ENCODE measurements around the gene ACVR1C. TPM values are rescaled to one million over a fixed set of nuclear protein-coding genes. Genes with fewer than 3 reads are reported as not detected.
A peak's percentile ranks its signal among the peaks of the same experiment; 100 is the strongest.

Gene ACVR1C
- total RNA-seq: 1 to 10 TPM; 2.3 to 3.6 TPM

- peak within 1 kb of the TSS; percentile 96 to 97 for H3K4me3 Mint-ChIP-seq
- peak; percentile 89 to 92 for ATAC-seq (replicated peaks in 1 of 2)
- H3K27me3 Mint-ChIP-seq (ENCODE audit: low read depth): peaks cover 18% of the 10 kb centered on the region
- peaks cover 20% of the 10 kb centered on the region for H3K4me1 Mint-ChIP-seq (ENCODE audit: low read depth)
- peak within 1 kb of the TSS; percentile 87 for H3K27ac Mint-ChIP-seq
- DNase-seq: peak; percentile 74 to 79
- H3K9me3 Mint-ChIP-seq: no peaks in the 10 kb centered on the region
- H3K36me3 Mint-ChIP-seq (ENCODE audit: insufficient read depth in 2 of 2): no peaks in the 10 kb centered on the region
Observed at GRCh38 chr2:157628477-157629415, at the start of gene ACVR1C. Gene ACVR1C (minus strand): TSS chr2:157628864. CDS start chr2:157628644, 220 bp downstream.

- Mint-ChIP-seq H3K36me3 (ENCODE audit: insufficient read depth in 2 of 2) (no peaks in the 10 kb centered on the region), H3K27ac (no peak overlapping the region), H3K9me3 (peaks cover 0 to 3% of the 10 kb centered on the region in 2 donors), H3K4me3 (no peak overlapping the region), H3K4me1 (ENCODE audit: low read depth) (no peaks in the 10 kb centered on the region), H3K27me3 (ENCODE audit: low read depth) (no peaks in the 10 kb centered on the region)
- ATAC-seq (replicated peaks in 1 of 2): no peak
- no peak for DNase-seq
Observed at GRCh38 chr2:157677941-157678340, 49.3 kb upstream of the ACVR1C start.

- H3K36me3 Mint-ChIP-seq (ENCODE audit: insufficient read depth in 2 of 2): no peaks in the 10 kb centered on the region
- H3K27me3 Mint-ChIP-seq (ENCODE audit: low read depth): no peaks in the 10 kb centered on the region
- no peaks in the 10 kb centered on the region for H3K4me1 Mint-ChIP-seq (ENCODE audit: low read depth)
- DNase-seq (no peak), ATAC-seq (replicated peaks in 1 of 2) (no peak)
- H3K9me3 Mint-ChIP-seq: peaks cover 2% of the 10 kb centered on the region in 2 donors
- H3K27ac Mint-ChIP-seq: no peak overlapping the region
- H3K4me3 Mint-ChIP-seq: no peak overlapping the region
Observed at GRCh38 chr2:157672129-157672528, 43.5 kb upstream of the ACVR1C start.

GRCh38 chr2:157662401-157662800, 33.7 kb upstream of the ACVR1C start:
- no peaks in the 10 kb centered on the region for H3K4me1 Mint-ChIP-seq (ENCODE audit: low read depth)
- ATAC-seq (replicated peaks in 1 of 2) (no peak), DNase-seq (no peak)
- H3K27me3 Mint-ChIP-seq (ENCODE audit: low read depth): no peaks in the 10 kb centered on the region
- no peak overlapping the region for H3K4me3 Mint-ChIP-seq
- H3K27ac Mint-ChIP-seq: no peak overlapping the region
- no peaks in the 10 kb centered on the region for H3K9me3 Mint-ChIP-seq
- H3K36me3 Mint-ChIP-seq (ENCODE audit: insufficient read depth in 2 of 2): no peaks in the 10 kb centered on the region

GRCh38 chr2:157661776-157662175, 33.1 kb upstream of the ACVR1C start:
- Mint-ChIP-seq H3K9me3 (no peaks in the 10 kb centered on the region), H3K27ac (no peak overlapping the region), H3K36me3 (ENCODE audit: insufficient read depth in 2 of 2) (no peaks in the 10 kb centered on the region), H3K4me3 (no peak overlapping the region), H3K4me1 (ENCODE audit: low read depth) (no peaks in the 10 kb centered on the region), H3K27me3 (ENCODE audit: low read depth) (no peaks in the 10 kb centered on the region)
- ATAC-seq (replicated peaks in 1 of 2) (no peak), DNase-seq (no peak)

- H3K27me3 Mint-ChIP-seq (ENCODE audit: low read depth): no peaks in the 10 kb centered on the region
- H3K27ac Mint-ChIP-seq: no peak overlapping the region
- no peaks in the 10 kb centered on the region for H3K36me3 Mint-ChIP-seq (ENCODE audit: insufficient read depth in 2 of 2)
- H3K9me3 Mint-ChIP-seq: no peaks in the 10 kb centered on the region
- no peaks in the 10 kb centered on the region for H3K4me1 Mint-ChIP-seq (ENCODE audit: low read depth)
- ATAC-seq (replicated peaks in 1 of 2) (no peak), DNase-seq (no peak)
- no peak overlapping the region for H3K4me3 Mint-ChIP-seq
Observed at GRCh38 chr2:157657858-157658257, 29.2 kb upstream of the ACVR1C start.

GRCh38 chr2:157657101-157657500, 28.4 kb upstream of the ACVR1C start:
- DNase-seq (no peak), ATAC-seq (replicated peaks in 1 of 2) (no peak)
- no peaks in the 10 kb centered on the region for H3K27me3 Mint-ChIP-seq (ENCODE audit: low read depth)
- H3K36me3 Mint-ChIP-seq (ENCODE audit: insufficient read depth in 2 of 2): no peaks in the 10 kb centered on the region
- H3K4me1 Mint-ChIP-seq (ENCODE audit: low read depth): no peaks in the 10 kb centered on the region
- no peak overlapping the region for H3K27ac Mint-ChIP-seq
- no peak overlapping the region for H3K4me3 Mint-ChIP-seq
- H3K9me3 Mint-ChIP-seq: no peaks in the 10 kb centered on the region

GRCh38 chr2:157644776-157645175, 16.1 kb upstream of the ACVR1C start:
- peaks cover 6% of the 10 kb centered on the region for H3K27me3 Mint-ChIP-seq (ENCODE audit: low read depth)
- no peaks in the 10 kb centered on the region for H3K36me3 Mint-ChIP-seq (ENCODE audit: insufficient read depth in 2 of 2)
- H3K27ac Mint-ChIP-seq: no peak overlapping the region
- ATAC-seq (replicated peaks in 1 of 2): no peak
- DNase-seq: no peak
- H3K4me3 Mint-ChIP-seq: no peak overlapping the region
- no peaks in the 10 kb centered on the region for H3K9me3 Mint-ChIP-seq
- H3K4me1 Mint-ChIP-seq (ENCODE audit: low read depth): no peaks in the 10 kb centered on the region

GRCh38 chr2:157631861-157632260, 3.2 kb upstream of the ACVR1C start:
- H3K27ac Mint-ChIP-seq: no peak overlapping the region
- peaks cover 29% of the 10 kb centered on the region for H3K27me3 Mint-ChIP-seq (ENCODE audit: low read depth)
- no peak for ATAC-seq (replicated peaks in 1 of 2)
- no peak overlapping the region for H3K4me3 Mint-ChIP-seq
- H3K4me1 Mint-ChIP-seq (ENCODE audit: low read depth): peaks cover 12% of the 10 kb centered on the region
- no peaks in the 10 kb centered on the region for H3K36me3 Mint-ChIP-seq (ENCODE audit: insufficient read depth in 2 of 2)
- no peak for DNase-seq
- no peaks in the 10 kb centered on the region for H3K9me3 Mint-ChIP-seq

- ATAC-seq (replicated peaks in 1 of 2): peak; percentile 52 to 55
- Mint-ChIP-seq H3K4me3 (peak overlapping the region; percentile 96 to 97), H3K27me3 (ENCODE audit: low read depth) (peaks cover 23% of the 10 kb centered on the region), H3K36me3 (ENCODE audit: insufficient read depth in 2 of 2) (no peaks in the 10 kb centered on the region), H3K4me1 (ENCODE audit: low read depth) (peaks cover 20% of the 10 kb centered on the region), H3K9me3 (peaks cover 0 to 4% of the 10 kb centered on the region in 2 donors), H3K27ac (peak overlapping the region; percentile 87)
- peak; percentile 41 to 57 for DNase-seq
Observed at GRCh38 chr2:157627594-157628476, 829 bp downstream of the ACVR1C start.

GRCh38 chr2:157625296-157625695, 3.4 kb downstream of the ACVR1C start:
- peaks cover 3 to 4% of the 10 kb centered on the region in 2 donors for H3K9me3 Mint-ChIP-seq

GRCh38 chr2:157620956-157621355, 7.7 kb downstream of the ACVR1C start:
- Mint-ChIP-seq H3K4me1 (ENCODE audit: low read depth) (peaks cover 7% of the 10 kb centered on the region), H3K27ac (no peak overlapping the region), H3K27me3 (ENCODE audit: low read depth) (peaks cover 12% of the 10 kb centered on the region), H3K36me3 (ENCODE audit: insufficient read depth in 2 of 2) (peaks cover 3 to 5% of the 10 kb centered on the region in 2 donors), H3K9me3 (peaks cover 3 to 4% of the 10 kb centered on the region in 2 donors), H3K4me3 (no peak overlapping the region)
- DNase-seq (no peak), ATAC-seq (replicated peaks in 1 of 2) (no peak)

More at GRCh38 chr2:157625296-157625695, 3.4 kb downstream of the ACVR1C start:
- Mint-ChIP-seq H3K4me1 (ENCODE audit: low read depth) (peaks cover 20% of the 10 kb centered on the region), H3K4me3 (peak overlapping the region; percentile 37 to 76), H3K27me3 (ENCODE audit: low read depth) (peaks cover 23% of the 10 kb centered on the region), H3K27ac (peak overlapping the region; percentile 39), H3K36me3 (ENCODE audit: insufficient read depth in 2 of 2) (peaks cover 3 to 4% of the 10 kb centered on the region in 2 donors)
- no peak for DNase-seq
- ATAC-seq (replicated peaks in 1 of 2): peak in 1 of 2 donors; percentile 7

- Mint-ChIP-seq H3K27ac (no peak overlapping the region), H3K36me3 (ENCODE audit: insufficient read depth in 2 of 2) (peaks cover 4 to 5% of the 10 kb centered on the region in 2 donors), H3K27me3 (ENCODE audit: low read depth) (no peaks in the 10 kb centered on the region), H3K4me1 (ENCODE audit: low read depth) (no peaks in the 10 kb centered on the region), H3K4me3 (no peak overlapping the region), H3K9me3 (peaks cover 1 to 8% of the 10 kb centered on the region in 2 donors)
- DNase-seq (no peak), ATAC-seq (replicated peaks in 1 of 2) (no peak)
Observed at GRCh38 chr2:157611726-157612125, 16.9 kb downstream of the ACVR1C start.

Data from activated T-cell treated with anti-CD3 and anti-CD28 coated beads, Interleukin-2, amount 50 U/mL, for 72 hours (primary cell).